HepG2 (cell line): Measurements from ENCODE around the gene CPSF7. TPM values are rescaled to one million over a fixed set of nuclear protein-coding genes. Genes with fewer than 3 reads are reported as not detected.
A peak's percentile ranks its signal among the peaks of the same experiment; 100 is the strongest.

ENCODE experiments used
- HNRNPUL1 ChIP-seq: fragments of 200-400 bp; formaldehyde crosslinking; IDR thresholded peaks from 2 replicates; pipeline ENCODE4 v1.6.1; 2017; ENCODE audit warnings: low read depth, mild to moderate bottlenecking, low read length, moderate library complexity
- KAT2B ChIP-seq: fragments of 150-350 bp; IDR thresholded peaks from 2 replicates; pipeline ENCODE4 v1.6.1; 2014; ENCODE audit warnings: low read depth, low read length, borderline replicate concordance
- KAT7 ChIP-seq: IDR thresholded peaks from 2 replicates; pipeline ENCODE4 v1.6.1; 2018; ENCODE audit warnings: borderline replicate concordance, missing compliant biosample characterization
- NFE2L1 ChIP-seq: sonication (generic); formaldehyde crosslinking; IDR thresholded peaks from 2 replicates; pipeline ENCODE4 v1.4.0; 2020; ENCODE audit warnings: missing genetic modification reagents, mild to moderate bottlenecking, borderline replicate concordance
- PITX1 ChIP-seq: sonication (generic); formaldehyde crosslinking; IDR thresholded peaks from 2 replicates; pipeline ENCODE4 v1.5.1; 2020; ENCODE audit warnings: mild to moderate bottlenecking, missing genetic modification reagents
- RAD21 ChIP-seq: fragments of 450-650 bp; formaldehyde crosslinking; IDR thresholded peaks from 2 replicates; pipeline ENCODE4 v1.5.0; 2020; ENCODE audit warnings: mild to moderate bottlenecking
- SOX5 ChIP-seq: IDR thresholded peaks from 2 replicates; pipeline ENCODE4 v1.6.1; 2016; ENCODE audit warnings: borderline replicate concordance
- SUZ12 ChIP-seq: fragments of 150-350 bp; IDR thresholded peaks from 2 replicates; pipeline ENCODE4 v1.6.1; 2014; ENCODE audit warnings: low read depth, low read length
- TP53 ChIP-seq: sonication (generic); formaldehyde crosslinking; conservative IDR thresholded peaks from 2 replicates; pipeline ENCODE4 v1.4.0; 2020; ENCODE audit warnings: missing genetic modification reagents
- TRAFD1 ChIP-seq: sonication (generic); formaldehyde crosslinking; IDR thresholded peaks from 2 replicates; pipeline ENCODE4 v1.5.1; 2020; ENCODE audit warnings: missing genetic modification reagents, mild to moderate bottlenecking, borderline replicate concordance
- ZHX1 ChIP-seq: sonication (generic); formaldehyde crosslinking; IDR thresholded peaks from 2 replicates; pipeline ENCODE4 v1.8.1; 2022; ENCODE audit warnings: low read depth, mild to moderate bottlenecking, missing genetic modification reagents
- ZNF253 ChIP-seq: sonication (generic); formaldehyde crosslinking; IDR thresholded peaks from 2 replicates; pipeline ENCODE4 v1.8.0; 2022; ENCODE audit warnings: mild to moderate bottlenecking, missing genetic modification reagents, borderline replicate concordance
- ZNF263 ChIP-seq: sonication (generic); formaldehyde crosslinking; IDR thresholded peaks from 2 replicates; pipeline ENCODE4 v1.4.0; 2020; ENCODE audit warnings: missing genetic modification reagents
- ZNF326 ChIP-seq: sonication (generic); formaldehyde crosslinking; IDR thresholded peaks from 2 replicates; pipeline ENCODE4 v1.4.0; 2020; ENCODE audit warnings: missing genetic modification reagents, borderline replicate concordance
- ZNF605 ChIP-seq: sonication (generic); formaldehyde crosslinking; IDR thresholded peaks from 2 replicates; pipeline ENCODE4 v1.8.0; 2022; ENCODE audit warnings: mild to moderate bottlenecking, missing genetic modification reagents
- ZNF775 ChIP-seq: sonication (generic); formaldehyde crosslinking; IDR thresholded peaks from 2 replicates; pipeline ENCODE4 v1.4.0; 2020; ENCODE audit warnings: missing genetic modification reagents, mild to moderate bottlenecking, moderate library complexity, borderline replicate concordance
- ZNF878 ChIP-seq: sonication (generic); formaldehyde crosslinking; IDR thresholded peaks from 2 replicates; pipeline ENCODE4 v1.8.1; 2023; ENCODE audit warnings: mild to moderate bottlenecking, missing genetic modification reagents, moderate library complexity
- ZSCAN30 ChIP-seq: sonication (generic); formaldehyde crosslinking; IDR thresholded peaks from 2 replicates; pipeline ENCODE4 v1.5.0; 2020; ENCODE audit warnings: mild to moderate bottlenecking, missing genetic modification reagents
- polyA plus RNA-seq, 8 experiments: library from polyadenylated mRNA; depleted of rRNA in 3 of 8; stranded (reverse) in 7 of 8; unstranded in 1 of 8; fragments of >200 nt; fragmentation: Illumina TruSeq in 4 of 8; extraction: Trizol in 4 of 8; gene quantifications; 2 replicates each; pipeline versions ENCODE4 v1.2.1 to v1.2.3, GENCODE V29; 2011 to 2016; ENCODE audit warnings: low read depth in 4 of 8, missing spikeins in 1 of 8, mixed read lengths in 1 of 8; ENCODE audit not compliant: insufficient read depth in 1 of 8
- total RNA-seq, 5 experiments: library from RNA; depleted of rRNA; stranded (reverse); fragments of >200 nt; fragmentation: Illumina TruSeq; extraction: Trizol; gene quantifications; 2 replicates each; pipeline ENCODE4 v1.2.3, GENCODE V29; 2016; ENCODE audit warnings: low read depth in 1 of 5

CPSF7 gene
- total and polyA plus RNA-seq, 2 of the 13 experiments (the other 11 are each of a cell fraction or from before 2014, with no cell fraction given): 34.1 to 36.8 TPM

- TF ChIP-seq TRAFD1 (CRISPR knock-in tag) (no peak), PITX1 (CRISPR knock-in tag) (no peak), SUZ12 (no peak), ZNF253 (CRISPR knock-in tag) (0 out of 2 replicates have a peak, but pooled peaks have one; percentile 65), SOX5 (CRISPR knock-in tag) (0 out of 2 replicates have a peak, but pooled peaks have one; percentile 37), RAD21 (no peak), HNRNPUL1 (no peak), ZSCAN30 (CRISPR knock-in tag) (peak; percentile 73; the same call in 1 of the 2 replicates), ZNF775 (CRISPR knock-in tag) (no peak), ZNF878 (CRISPR knock-in tag) (0 out of 2 replicates have a peak, but pooled peaks have one; percentile 68), KAT7 (CRISPR knock-in tag) (peak; percentile 51; the same call in 1 of the 2 replicates), ZNF326 (CRISPR knock-in tag) (no peak), NFE2L1 (CRISPR knock-in tag) (no peak), KAT2B (no peak), TP53 (CRISPR knock-in tag) (peak; percentile 90; the same call in 1 of the 2 replicates), ZHX1 (CRISPR knock-in tag) (0 out of 2 replicates have a peak, but pooled peaks have one; percentile 18), ZNF605 (CRISPR knock-in tag) (peak; percentile 88), ZNF263 (CRISPR knock-in tag) (no peak)
These were observed at the start of gene CPSF7, which contains the start of gene SDHAF2 (continued) for GRCh38 chr11:61429691-61430582.
